ENCODE measurements around the gene NFIA.
A peak's percentile ranks its signal among the peaks of the same experiment; 100 is the strongest.

The NFIA gene

DNA sequence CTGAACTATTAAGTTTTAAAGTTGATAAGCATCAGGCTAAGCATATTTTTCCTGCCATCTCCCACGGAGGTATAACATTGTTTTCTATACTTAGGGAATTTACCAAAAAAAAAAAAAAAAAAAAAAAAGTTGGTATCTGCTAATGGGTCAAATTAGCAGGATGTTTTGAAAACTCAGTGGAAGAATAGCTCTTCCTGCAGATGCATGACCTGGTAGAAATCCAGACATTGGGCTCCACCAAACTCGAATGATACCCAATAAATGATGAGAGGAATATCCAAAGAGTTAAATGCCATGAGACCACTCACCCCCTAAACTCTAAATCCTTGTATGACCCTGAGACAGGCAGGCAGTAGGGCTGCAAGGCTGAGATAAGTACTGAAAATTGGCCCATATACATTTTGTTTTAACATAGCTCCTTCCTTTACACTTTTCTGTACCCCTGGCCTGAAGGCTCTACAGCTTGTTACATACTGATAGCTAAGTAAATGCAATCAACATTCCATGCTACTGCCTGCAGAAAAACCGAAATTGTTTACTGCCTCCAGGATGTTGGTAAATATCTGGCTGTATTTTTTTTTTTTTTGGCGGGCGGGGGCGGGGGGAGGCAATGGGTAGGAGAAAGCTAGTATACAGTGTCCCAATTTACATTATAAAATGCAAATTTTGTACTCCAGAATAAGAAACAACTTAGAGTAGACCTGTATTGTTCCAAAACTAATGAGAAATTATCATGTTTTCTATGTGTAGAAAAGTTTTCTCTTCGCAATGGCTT is 57.6 kb downstream of the NFIA start:
- in situ Hi-C loops (cut with HindIII; ENCODE audit: low sequenced_read_pairs) = no loop called here
- H3K4me3 ChIP-seq (ENCODE audit: low read depth, low read length) = no peak overlapping the region
- no peak for DNase-seq (ENCODE audit: low read depth, low spot score)
- TF ChIP-seq, protein P1, sequence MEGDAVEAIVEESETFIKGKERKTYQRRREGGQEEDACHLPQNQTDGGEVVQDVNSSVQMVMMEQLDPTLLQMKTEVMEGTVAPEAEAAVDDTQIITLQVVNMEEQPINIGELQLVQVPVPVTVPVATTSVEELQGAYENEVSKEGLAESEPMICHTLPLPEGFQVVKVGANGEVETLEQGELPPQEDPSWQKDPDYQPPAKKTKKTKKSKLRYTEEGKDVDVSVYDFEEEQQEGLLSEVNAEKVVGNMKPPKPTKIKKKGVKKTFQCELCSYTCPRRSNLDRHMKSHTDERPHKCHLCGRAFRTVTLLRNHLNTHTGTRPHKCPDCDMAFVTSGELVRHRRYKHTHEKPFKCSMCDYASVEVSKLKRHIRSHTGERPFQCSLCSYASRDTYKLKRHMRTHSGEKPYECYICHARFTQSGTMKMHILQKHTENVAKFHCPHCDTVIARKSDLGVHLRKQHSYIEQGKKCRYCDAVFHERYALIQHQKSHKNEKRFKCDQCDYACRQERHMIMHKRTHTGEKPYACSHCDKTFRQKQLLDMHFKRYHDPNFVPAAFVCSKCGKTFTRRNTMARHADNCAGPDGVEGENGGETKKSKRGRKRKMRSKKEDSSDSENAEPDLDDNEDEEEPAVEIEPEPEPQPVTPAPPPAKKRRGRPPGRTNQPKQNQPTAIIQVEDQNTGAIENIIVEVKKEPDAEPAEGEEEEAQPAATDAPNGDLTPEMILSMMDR (IDR thresholded peaks at IDR 0.05; ENCODE audit: low read depth, low read length) = no peak

DNA sequence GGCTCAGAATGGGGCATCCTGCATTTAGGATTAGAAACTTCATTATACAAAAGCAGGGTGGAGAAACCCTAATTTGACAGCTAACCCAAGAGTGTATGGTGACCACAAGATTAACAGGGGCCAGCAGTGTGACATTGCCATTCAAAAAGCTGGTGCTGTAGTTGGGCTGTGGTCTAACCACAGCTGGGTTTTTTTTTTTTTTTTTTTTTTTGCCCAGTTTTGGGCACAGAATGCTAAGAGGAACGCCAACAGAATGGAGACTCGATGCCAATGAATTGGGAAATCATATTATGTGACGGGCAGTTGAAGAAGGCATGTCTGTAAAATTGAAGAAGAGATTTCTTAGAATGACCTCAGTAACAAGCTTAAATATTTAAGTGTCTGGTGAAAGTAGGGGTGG is 58.4 kb downstream of the NFIA start:
- H3K4me3 ChIP-seq (ENCODE audit: low read depth, low read length) = no peak overlapping the region
- no peak for DNase-seq (ENCODE audit: low read depth, low spot score)
- TF ChIP-seq, protein P1 (IDR thresholded peaks at IDR 0.05; ENCODE audit: low read depth, low read length) = no peak
- in situ Hi-C loops (cut with HindIII; ENCODE audit: low sequenced_read_pairs) = no loop called here

DNA sequence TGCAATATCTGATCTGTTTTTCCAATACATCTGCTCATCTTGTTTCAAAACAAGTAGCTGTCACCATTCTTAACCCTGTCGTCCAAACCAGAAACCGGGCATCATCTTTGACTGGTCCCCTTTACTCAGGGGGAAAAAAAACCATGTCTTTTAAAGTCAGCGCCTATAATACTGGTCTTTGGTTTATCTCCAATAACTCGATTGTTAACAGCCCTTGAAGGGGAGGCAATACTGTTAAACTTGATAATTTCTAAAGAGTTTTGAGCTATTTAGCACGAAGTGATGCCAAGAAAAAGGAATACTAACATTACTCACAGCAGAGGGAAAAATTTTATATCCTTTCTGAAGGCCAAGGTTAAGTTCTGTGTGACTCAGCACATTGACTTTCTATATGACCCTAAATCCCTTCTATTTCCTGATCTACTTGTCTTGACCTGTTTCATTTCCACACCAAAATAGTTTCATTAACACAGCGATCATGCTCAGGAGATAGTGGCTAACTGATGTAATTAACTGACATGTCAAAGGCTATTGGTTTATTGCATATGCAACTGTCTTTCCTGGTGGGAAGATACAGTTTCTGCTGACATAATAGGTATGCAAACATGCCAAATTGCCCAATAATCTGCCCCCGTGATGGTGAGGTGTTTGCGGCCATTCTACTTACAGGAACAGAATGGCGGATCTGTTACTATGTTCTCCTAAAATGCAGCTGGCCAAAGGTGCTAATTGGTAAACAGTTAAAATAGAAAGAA is 59.1 kb downstream of the NFIA start:
- in situ Hi-C loops (cut with HindIII; ENCODE audit: low sequenced_read_pairs) = no loop called here
- peak; percentile 47 for DNase-seq (ENCODE audit: low read depth, low spot score)
- TF ChIP-seq, protein P1 (IDR thresholded peaks at IDR 0.05; ENCODE audit: low read depth, low read length) = no peak
- H3K4me3 ChIP-seq (ENCODE audit: low read depth, low read length) = no peak overlapping the region

DNA sequence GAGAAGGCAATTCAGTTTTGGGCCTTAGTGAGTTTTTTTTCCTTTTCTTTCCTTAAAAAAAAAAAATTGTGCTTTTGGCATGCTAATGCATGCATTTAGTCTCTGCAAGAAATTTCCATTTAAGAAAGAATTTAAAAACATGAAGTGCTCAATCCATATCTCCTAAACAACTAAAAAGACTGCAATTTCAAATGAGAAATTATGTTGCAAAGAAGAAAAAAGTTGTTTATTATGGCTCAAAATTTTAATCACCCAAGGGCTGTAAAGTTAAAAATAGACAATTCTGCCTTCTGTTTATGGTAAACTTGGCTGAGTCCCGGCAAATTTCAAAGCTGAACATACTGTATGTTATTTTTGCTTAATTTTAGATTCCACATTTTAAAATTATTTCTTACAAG is 59.7 kb downstream of the NFIA start:
- TF ChIP-seq, protein P1 (IDR thresholded peaks at IDR 0.05; ENCODE audit: low read depth, low read length) = no peak
- in situ Hi-C loops (cut with HindIII; ENCODE audit: low sequenced_read_pairs) = no loop called here

DNA sequence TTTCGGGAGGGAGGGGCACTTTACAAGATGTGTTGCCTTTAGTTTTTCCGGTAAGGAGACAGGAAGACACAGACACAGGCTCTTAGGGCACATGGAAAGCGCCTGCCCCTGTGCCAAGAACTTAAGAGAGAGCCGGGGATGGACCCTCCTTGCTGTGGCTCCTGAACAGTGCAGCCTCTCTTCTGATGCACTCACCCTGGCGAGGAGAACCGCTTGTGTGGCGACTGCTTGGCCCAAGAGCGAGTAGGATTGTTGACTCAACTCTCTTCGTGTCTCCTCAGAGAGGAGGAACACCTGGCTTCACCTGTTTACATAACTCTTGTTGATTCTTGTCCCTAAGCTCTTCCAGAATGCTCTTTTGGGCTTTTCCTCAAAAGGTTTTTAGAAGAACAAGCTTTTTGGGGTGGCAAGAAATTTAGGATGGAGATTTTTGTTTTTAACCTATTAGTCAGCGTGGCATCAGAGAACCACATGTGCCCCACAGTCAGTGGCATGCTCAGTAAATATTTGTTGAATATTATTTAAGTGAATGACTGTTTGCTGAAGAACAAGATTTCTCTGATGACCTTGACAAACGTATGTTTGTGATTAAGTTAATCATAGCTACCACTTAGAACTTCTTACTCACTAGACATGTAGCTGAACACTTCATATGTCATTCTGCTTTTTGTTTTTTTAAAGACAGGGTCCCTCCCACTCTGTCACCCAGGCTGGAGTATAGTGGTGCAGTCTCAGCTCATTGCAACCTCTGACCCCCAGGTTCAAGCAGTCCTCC is 60.6 kb downstream of the NFIA start:
- in situ Hi-C loops (cut with HindIII; ENCODE audit: low sequenced_read_pairs) = no loop called here
- H3K4me3 ChIP-seq (ENCODE audit: low read depth, low read length) = no peak overlapping the region
- no peak for DNase-seq (ENCODE audit: low read depth, low spot score)
- TF ChIP-seq, protein P1 (IDR thresholded peaks at IDR 0.05; ENCODE audit: low read depth, low read length) = no peak

More for the DNA sequence above, 59.7 kb downstream of the NFIA start:
- H3K4me3 ChIP-seq (ENCODE audit: low read depth, low read length) = no peak overlapping the region
- no peak for DNase-seq (ENCODE audit: low read depth, low spot score)

DNA sequence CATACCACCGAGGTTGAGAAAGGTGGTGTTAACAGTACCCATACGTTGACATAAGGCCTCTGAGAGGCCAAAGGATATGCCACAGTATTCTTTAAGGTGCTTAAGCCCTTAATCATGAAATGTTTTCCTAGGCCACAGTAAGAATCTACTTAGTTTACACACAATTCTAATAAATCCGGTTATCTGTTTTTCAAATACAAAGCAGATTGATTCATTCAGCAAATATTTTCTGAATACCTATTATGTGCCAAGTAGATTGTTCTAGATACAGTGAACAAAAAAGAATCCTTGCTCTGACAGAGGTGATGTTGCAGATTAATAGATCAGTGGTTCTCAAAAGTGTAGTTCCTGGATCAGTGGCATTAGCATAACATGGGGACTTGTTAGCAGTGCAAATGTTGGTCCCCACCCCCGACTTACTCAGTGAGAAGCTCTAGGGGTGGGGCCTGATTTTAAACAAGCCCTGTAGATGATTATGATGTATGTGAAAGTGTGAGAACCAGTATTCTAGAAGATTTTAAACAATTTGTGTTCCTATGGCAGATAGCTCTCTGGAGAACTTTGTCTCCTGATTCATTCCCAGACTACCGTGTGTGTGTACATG is 61.6 kb downstream of the NFIA start:
- in situ Hi-C loops (cut with HindIII; ENCODE audit: low sequenced_read_pairs) = no loop called here
- TF ChIP-seq, protein P1 (IDR thresholded peaks at IDR 0.05; ENCODE audit: low read depth, low read length) = no peak
- no peak overlapping the region for H3K4me3 ChIP-seq (ENCODE audit: low read depth, low read length)
- no peak for DNase-seq (ENCODE audit: low read depth, low spot score)

Measured in astrocyte of the spinal cord (primary cell).